Endometrial microvascular endothelial cells (primary cell): ENCODE measurements around the gene SYAP1. TPM values are rescaled to one million over a fixed set of nuclear protein-coding genes. Genes with fewer than 3 reads are reported as not detected.

Experiments
- in situ Hi-C: cut with HindIII; loops from 2 replicates; pipeline ENCODE4 v1.10.0; 2017; ENCODE audit warnings: low sequenced_read_pairs, low pct_unique_long_range_greater_than_20kb; ENCODE audit errors: inconsistent ontology term
- total RNA-seq: library from RNA; depleted of rRNA; stranded (reverse); fragments of >200 nt; gene quantifications from one replicate; pipeline ENCODE4 v1.2.3, GENCODE V29; 2015; ENCODE audit errors: inconsistent ontology term

The SYAP1 gene
- total RNA-seq, 1 donor from 2014 or later = 27.2 TPM

DNA sequence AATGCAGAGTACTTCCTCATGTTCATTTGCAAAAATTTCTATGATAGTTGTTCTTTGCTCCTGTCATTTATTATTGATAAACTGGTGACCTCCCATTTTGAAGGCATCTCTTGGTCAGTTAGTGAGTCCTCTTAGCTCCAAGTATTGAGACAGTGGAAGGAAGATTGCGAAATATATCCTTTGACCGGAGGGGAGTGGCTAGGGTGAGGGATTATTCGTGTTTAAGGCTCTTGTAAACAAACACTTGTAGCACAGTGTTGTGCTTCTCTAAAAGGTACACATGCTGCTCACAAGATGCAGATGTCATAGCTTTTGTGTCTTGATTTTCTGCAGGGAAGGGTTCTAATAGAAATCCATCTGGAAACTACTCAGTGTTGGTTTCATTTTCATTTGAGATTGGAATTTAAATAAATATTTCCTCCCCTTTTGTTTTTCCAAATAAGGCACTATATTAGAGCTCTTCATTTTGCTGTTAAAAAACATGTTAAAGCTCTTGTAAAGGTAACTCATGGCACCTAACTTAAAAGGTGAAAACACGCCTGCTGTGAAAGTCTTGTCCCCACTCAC, 88.6 kb downstream of the SYAP1 start:
- in situ Hi-C loops = no loop called here

DNA sequence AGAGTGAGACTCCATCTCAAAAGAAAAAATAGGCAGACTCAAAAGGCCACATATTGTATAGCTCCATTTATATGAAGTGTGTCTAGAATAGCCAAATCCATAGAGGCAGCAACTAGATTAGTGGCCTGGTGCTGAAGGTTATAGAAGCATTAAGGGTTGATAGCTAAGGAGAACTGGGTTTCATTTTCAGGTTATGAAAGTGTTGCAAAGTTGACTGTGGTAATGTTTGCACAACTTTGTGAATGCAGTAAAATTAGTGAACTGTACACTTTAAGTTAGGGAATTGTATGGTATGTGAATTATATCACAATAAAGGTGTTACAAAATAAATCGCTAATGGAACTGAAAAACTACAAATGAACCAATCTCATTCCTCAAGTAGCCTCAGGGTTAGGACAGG, 95.2 kb downstream of the SYAP1 start:
- in situ Hi-C loops = no loop called here

Other genes starting within 250 kb of the SYAP1 start
- not detected for gene S100G, start 69.5 kb upstream of the SYAP1 start, total RNA-seq
- 10.2 TPM for gene CTPS2, start 6.9 kb upstream of the SYAP1 start, total RNA-seq
- gene TXLNG, start 66.9 kb downstream of the SYAP1 start, total RNA-seq = 14.9 TPM
- gene RBBP7, start 150.8 kb downstream of the SYAP1 start, total RNA-seq = 168 TPM
- gene REPS2, start 227.0 kb downstream of the SYAP1 start, total RNA-seq = 1.9 TPM